HepG2 (cell line): ENCODE results near the gene FOCAD. TPM values are rescaled to one million over a fixed set of nuclear protein-coding genes. Genes with fewer than 3 reads are reported as not detected.

Experiments
- AHR ChIP-seq: IDR thresholded peaks from 2 replicates; pipeline ENCODE4 v1.6.1; 2018; ENCODE audit warnings: missing genetic modification reagents, missing compliant biosample characterization
- GTF2F1 ChIP-seq: fragments of 150-350 bp; IDR thresholded peaks from 2 replicates; pipeline ENCODE4 v1.6.1; 2014; ENCODE audit warnings: low read length
- ISX ChIP-seq: sonication (generic); formaldehyde crosslinking; conservative IDR thresholded peaks from 2 replicates; pipeline ENCODE4 v1.5.0; 2020; ENCODE audit warnings: missing genetic modification reagents
- KAT8 ChIP-seq: IDR thresholded peaks from 2 replicates; pipeline ENCODE4 v1.6.1; 2016; ENCODE audit warnings: missing genetic modification reagents, missing compliant biosample characterization
- KIAA2018 ChIP-seq: sonication (generic); formaldehyde crosslinking; IDR thresholded peaks from 2 replicates; pipeline ENCODE4 v1.5.0; 2020; ENCODE audit warnings: mild to moderate bottlenecking, missing genetic modification reagents, borderline replicate concordance
- ZBTB20 ChIP-seq: sonication (generic); formaldehyde crosslinking; IDR thresholded peaks from 2 replicates; pipeline ENCODE4 v1.8.1; 2023; ENCODE audit warnings: missing genetic modification reagents, low read depth, mild to moderate bottlenecking, borderline replicate concordance
- ZBTB7B ChIP-seq: sonication (generic); formaldehyde crosslinking; IDR thresholded peaks from 2 replicates; pipeline ENCODE4 v1.4.0; 2020; ENCODE audit warnings: missing genetic modification reagents
- ZFP1 ChIP-seq: IDR thresholded peaks from 2 replicates; pipeline ENCODE4 v1.6.1; 2016
- ZKSCAN8 ChIP-seq: IDR thresholded peaks from 2 replicates; pipeline ENCODE4 v1.6.1; 2016; ENCODE audit warnings: borderline replicate concordance, missing genetic modification reagents, missing compliant biosample characterization
- ZMYM2 ChIP-seq: sonication (generic); formaldehyde crosslinking; IDR thresholded peaks from 2 replicates; pipeline ENCODE4 v1.8.0; 2022; ENCODE audit warnings: mild to moderate bottlenecking, missing genetic modification reagents
- ZNF790 ChIP-seq: sonication (generic); formaldehyde crosslinking; IDR thresholded peaks from 2 replicates; pipeline ENCODE4 v1.8.0; 2022; ENCODE audit warnings: missing genetic modification reagents, mild to moderate bottlenecking, borderline replicate concordance
- polyA plus RNA-seq, 8 experiments: library from polyadenylated mRNA; depleted of rRNA in 3 of 8; stranded (reverse) in 7 of 8; unstranded in 1 of 8; fragments of >200 nt; fragmentation: Illumina TruSeq in 4 of 8; extraction: Trizol in 4 of 8; gene quantifications; 2 replicates each; pipeline versions ENCODE4 v1.2.1 to v1.2.3, GENCODE V29; 2011 to 2016; ENCODE audit warnings: low read depth in 4 of 8, missing spikeins in 1 of 8, mixed read lengths in 1 of 8; ENCODE audit not compliant: insufficient read depth in 1 of 8
- total RNA-seq, 5 experiments: library from RNA; depleted of rRNA; stranded (reverse); fragments of >200 nt; fragmentation: Illumina TruSeq; extraction: Trizol; gene quantifications; 2 replicates each; pipeline ENCODE4 v1.2.3, GENCODE V29; 2016; ENCODE audit warnings: low read depth in 1 of 5
- TF ChIP-seq, protein P1 (sequence below): fragments of 450-650 bp; IDR thresholded peaks from 2 replicates; pipeline ENCODE4 v1.6.1; 2017
- TF ChIP-seq, protein P2 (sequence below), 2 experiments: sonication (generic) in 1 of 2; formaldehyde crosslinking in 1 of 2; IDR thresholded peaks; 2 replicates each; pipeline versions ENCODE4 v1.6.1 to v1.9.0; 2014 to 2022; ENCODE audit warnings: antibody characterized with exemption in 1 of 2, borderline replicate concordance in 1 of 2, inconsistent platforms in 1 of 2, low read depth in 1 of 2, missing genetic modification reagents in 1 of 2

The FOCAD gene
- total and polyA plus RNA-seq, 2 of the 13 experiments (the other 11 are each of a cell fraction or from before 2014, with no cell fraction given) = 18.0 to 31.1 TPM

GRCh38 chr9:20684035-20684874 lies at the start of gene FOCAD (continued):
- TF ChIP-seq KIAA2018 (CRISPR knock-in tag) (peak; percentile 92; the same call in 1 of the 2 replicates), ISX (CRISPR knock-in tag) (no peak), ZFP1 (CRISPR knock-in tag) (0 out of 2 replicates have a peak, but pooled peaks have one; percentile 16), ZBTB20 (no peak), KAT8 (CRISPR knock-in tag) (peak; percentile 30; the same call in 1 of the 2 replicates), ZKSCAN8 (CRISPR knock-in tag) (peak; percentile 56; the same call in 1 of the 2 replicates), ZBTB7B (CRISPR knock-in tag) (peak; percentile 64; the same call in 1 of the 2 replicates), AHR (CRISPR knock-in tag) (no peak), ZMYM2 (no peak), ZNF790 (no peak; the same call in 1 of the 2 replicates), GTF2F1 (0 out of 2 replicates have a peak, but pooled peaks have one; percentile 36)
- TF ChIP-seq, protein P1, sequence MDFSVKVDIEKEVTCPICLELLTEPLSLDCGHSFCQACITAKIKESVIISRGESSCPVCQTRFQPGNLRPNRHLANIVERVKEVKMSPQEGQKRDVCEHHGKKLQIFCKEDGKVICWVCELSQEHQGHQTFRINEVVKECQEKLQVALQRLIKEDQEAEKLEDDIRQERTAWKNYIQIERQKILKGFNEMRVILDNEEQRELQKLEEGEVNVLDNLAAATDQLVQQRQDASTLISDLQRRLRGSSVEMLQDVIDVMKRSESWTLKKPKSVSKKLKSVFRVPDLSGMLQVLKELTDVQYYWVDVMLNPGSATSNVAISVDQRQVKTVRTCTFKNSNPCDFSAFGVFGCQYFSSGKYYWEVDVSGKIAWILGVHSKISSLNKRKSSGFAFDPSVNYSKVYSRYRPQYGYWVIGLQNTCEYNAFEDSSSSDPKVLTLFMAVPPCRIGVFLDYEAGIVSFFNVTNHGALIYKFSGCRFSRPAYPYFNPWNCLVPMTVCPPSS = no peak
- TF ChIP-seq, protein P2, sequence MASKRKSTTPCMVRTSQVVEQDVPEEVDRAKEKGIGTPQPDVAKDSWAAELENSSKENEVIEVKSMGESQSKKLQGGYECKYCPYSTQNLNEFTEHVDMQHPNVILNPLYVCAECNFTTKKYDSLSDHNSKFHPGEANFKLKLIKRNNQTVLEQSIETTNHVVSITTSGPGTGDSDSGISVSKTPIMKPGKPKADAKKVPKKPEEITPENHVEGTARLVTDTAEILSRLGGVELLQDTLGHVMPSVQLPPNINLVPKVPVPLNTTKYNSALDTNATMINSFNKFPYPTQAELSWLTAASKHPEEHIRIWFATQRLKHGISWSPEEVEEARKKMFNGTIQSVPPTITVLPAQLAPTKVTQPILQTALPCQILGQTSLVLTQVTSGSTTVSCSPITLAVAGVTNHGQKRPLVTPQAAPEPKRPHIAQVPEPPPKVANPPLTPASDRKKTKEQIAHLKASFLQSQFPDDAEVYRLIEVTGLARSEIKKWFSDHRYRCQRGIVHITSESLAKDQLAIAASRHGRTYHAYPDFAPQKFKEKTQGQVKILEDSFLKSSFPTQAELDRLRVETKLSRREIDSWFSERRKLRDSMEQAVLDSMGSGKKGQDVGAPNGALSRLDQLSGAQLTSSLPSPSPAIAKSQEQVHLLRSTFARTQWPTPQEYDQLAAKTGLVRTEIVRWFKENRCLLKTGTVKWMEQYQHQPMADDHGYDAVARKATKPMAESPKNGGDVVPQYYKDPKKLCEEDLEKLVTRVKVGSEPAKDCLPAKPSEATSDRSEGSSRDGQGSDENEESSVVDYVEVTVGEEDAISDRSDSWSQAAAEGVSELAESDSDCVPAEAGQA (IDR thresholded peaks at IDR 0.05; ENCODE audit: low read depth) = no peak
- TF ChIP-seq, protein P2 (CRISPR knock-in tag; IDR thresholded peaks at IDR 0.05; ENCODE audit: borderline replicate concordance) = peak; percentile 84
